ENCODE measurements around the gene ACADM. TPM values are rescaled to one million over a fixed set of nuclear protein-coding genes. Genes with fewer than 3 reads are reported as not detected.
"Not testable (repeated sequence)": the region's sequence is repeated elsewhere in the genome, so short reads cannot be mapped to it uniquely, and the experiment has no call there.

ACADM gene
- total RNA-seq, 1 experiment from 2014 or later, result 48.7 TPM

GRCh38 chr1:75808921-75809320, 84.4 kb downstream of the ACADM start (continued):
- TF ChIP-seq YY1 (IDR thresholded peaks at IDR 0.05; ENCODE audit: extremely low read depth, insufficient replicate concordance, low read depth, low read length) (no peak), JUND (IDR thresholded peaks at IDR 0.05) (no peak), FOSL1 (IDR thresholded peaks at IDR 0.05; ENCODE audit: low read depth) (no peak), SIN3A (IDR thresholded peaks at IDR 0.05; ENCODE audit: low read depth) (no peak), MAX (IDR thresholded peaks at IDR 0.05) (no peak)

GRCh38 chr1:75810113-75810512, 85.6 kb downstream of the ACADM start:
- DNase-seq (ENCODE audit: low read depth, low spot score); H3K79me2 ChIP-seq (ENCODE audit: insufficient read depth, low read length); H4K20me1 ChIP-seq (ENCODE audit: insufficient read depth); intact Hi-C loops (cut with micrococcal nuclease); H3K4me1 ChIP-seq (ENCODE audit: control insufficient read depth in 1 of 2, insufficient read depth in 2 of 2, low read length in 2 of 2); H3K36me3 ChIP-seq (ENCODE audit: control insufficient read depth in 1 of 2, insufficient read depth in 2 of 2, low read length in 2 of 2); H2AFZ ChIP-seq (ENCODE audit: low read depth, low read length, poor library complexity, severe bottlenecking); H3K9me2 ChIP-seq (ENCODE audit: insufficient read depth); RAD21 ChIA-PET (ENCODE audit: low non-redundant PET in 1 of 2, low total read pairs in 2 of 2, uncharacterized antibody in 2 of 2, unreplicated experiment in 2 of 2); H3K9ac ChIP-seq (ENCODE audit: low read length); BruUV-seq (replicated peaks); H3K27ac ChIP-seq (ENCODE audit: low read depth, low read length); H3K4me2 ChIP-seq (ENCODE audit: low read length); ATAC-seq; H3K9me3 ChIP-seq (ENCODE audit: control insufficient read depth in 1 of 2, insufficient read depth in 1 of 2, low read depth in 1 of 2, low read length in 2 of 2); POLR2A ChIA-PET; CTCF ChIA-PET; H3K4me3 ChIP-seq (replicated peaks in 1 of 2; ENCODE audit: low read depth in 1 of 2, low read length in 2 of 2); H3K27me3 ChIP-seq (ENCODE audit: insufficient read depth, low read length): not testable (repeated sequence)

DNA sequence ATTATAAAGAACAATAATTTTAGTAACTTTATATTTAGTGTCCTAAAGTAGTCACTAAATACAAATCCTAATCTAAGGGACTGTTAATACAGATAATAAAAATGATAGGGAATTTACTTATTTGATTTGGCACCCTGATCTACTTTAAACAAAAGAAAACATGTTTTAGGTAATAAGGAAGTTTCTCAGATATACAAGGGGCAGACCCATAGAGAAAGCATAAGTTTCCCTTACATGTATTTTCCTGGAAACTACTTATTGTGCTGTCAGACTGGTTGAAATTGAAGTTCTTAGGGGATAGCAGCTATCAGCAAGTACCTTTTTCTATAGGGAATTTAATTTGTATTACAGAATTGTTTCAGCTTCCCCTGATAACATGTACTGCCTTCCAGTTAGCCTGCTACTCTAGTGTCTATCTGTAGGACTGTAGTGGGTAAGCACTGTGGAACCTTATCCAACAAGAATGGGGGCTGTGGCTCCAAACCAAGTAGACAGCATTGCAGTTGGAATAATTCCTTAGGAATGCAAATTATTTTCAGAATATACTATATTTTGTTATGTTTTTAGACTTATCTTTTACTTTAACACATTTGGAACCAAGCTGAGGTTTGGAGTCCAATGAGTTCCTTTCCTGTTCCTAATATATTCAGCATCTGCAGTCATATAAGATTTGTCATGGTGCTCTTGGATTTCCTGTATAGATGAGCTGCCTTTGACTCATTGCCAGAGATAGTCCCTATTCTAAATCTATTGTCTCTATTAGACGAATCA, 86.9 kb downstream of the ACADM start:
- Histone ChIP-seq H3K27ac (ENCODE audit: low read depth, low read length) (no peak overlapping the region), H3K79me2 (ENCODE audit: insufficient read depth, low read length) (no peaks in the 10 kb centered on the region), H3K9me2 (ENCODE audit: insufficient read depth) (no peaks in the 10 kb centered on the region), H3K9ac (ENCODE audit: low read length) (no peak overlapping the region), H4K20me1 (ENCODE audit: insufficient read depth) (no peaks in the 10 kb centered on the region), H3K4me2 (ENCODE audit: low read length) (no peak overlapping the region), H3K36me3 (ENCODE audit: control insufficient read depth in 1 of 2, insufficient read depth in 2 of 2, low read length in 2 of 2) (no peaks in the 10 kb centered on the region), H3K27me3 (ENCODE audit: insufficient read depth, low read length) (no peaks in the 10 kb centered on the region), H3K4me1 (ENCODE audit: control insufficient read depth in 1 of 2, insufficient read depth in 2 of 2, low read length in 2 of 2) (no peaks in the 10 kb centered on the region), H3K9me3 (ENCODE audit: control insufficient read depth in 1 of 2, insufficient read depth in 1 of 2, low read depth in 1 of 2, low read length in 2 of 2) (no peaks in the 10 kb centered on the region), H3K4me3 (replicated peaks in 1 of 2; ENCODE audit: low read depth in 1 of 2, low read length in 2 of 2) (no peak overlapping the region), H2AFZ (ENCODE audit: low read depth, low read length, poor library complexity, severe bottlenecking) (no peak overlapping the region)
- no peak for TF ChIP-seq FOSL1 (IDR thresholded peaks at IDR 0.05; ENCODE audit: low read depth)
- TF ChIP-seq CEBPB (IDR thresholded peaks at IDR 0.05; ENCODE audit: low read depth), result no peak
- TF ChIP-seq ZNF274 (IDR thresholded peaks at IDR 0.05; ENCODE audit: low read depth, low read length), result no peak
- TF ChIP-seq ZBTB33 (IDR thresholded peaks at IDR 0.05; ENCODE audit: extremely low read depth, insufficient replicate concordance, low read length), result no peak
- no peak for TF ChIP-seq RAD21 (IDR thresholded peaks at IDR 0.05; ENCODE audit: low read depth)
- no peak for TF ChIP-seq SRF (IDR thresholded peaks at IDR 0.05; ENCODE audit: low read depth)
- TF ChIP-seq ZFX (IDR thresholded peaks at IDR 0.05), result no peak
- no peak for TF ChIP-seq CTCF (IDR thresholded peaks at IDR 0.05 in 2 of 3, conservative IDR thresholded peaks at IDR 0.05 in 1 of 3; ENCODE audit: borderline replicate concordance in 1 of 3, insufficient read depth in 1 of 3, low read depth in 2 of 3, low read length in 2 of 3)
- TF ChIP-seq ATF3 (IDR thresholded peaks at IDR 0.05), result no peak
- no peak for TF ChIP-seq JUND (IDR thresholded peaks at IDR 0.05)
- no peak for TF ChIP-seq POLR2AphosphoS5 (IDR thresholded peaks at IDR 0.05; ENCODE audit: low read depth, low read length)
- DNase-seq (ENCODE audit: low read depth, low spot score) (no peak), ATAC-seq (no peak)
- CTCF ChIA-PET, result no interaction called here
- BruUV-seq (replicated peaks), result no TSS peak
- intact Hi-C loops (cut with micrococcal nuclease), result no loop called here
- RAD21 ChIA-PET (ENCODE audit: low non-redundant PET in 1 of 2, low total read pairs in 2 of 2, uncharacterized antibody in 2 of 2, unreplicated experiment in 2 of 2), result no interaction called here
- POLR2A ChIA-PET, result no interaction called here

Data from HCT116 (cell line).